ENCODE measurements around the gene MRPL20. TPM values are rescaled to one million over a fixed set of nuclear protein-coding genes. Genes with fewer than 3 reads are reported as not detected.
"Not testable (repeated sequence)": the region's sequence is repeated elsewhere in the genome, so short reads cannot be mapped to it uniquely, and the experiment has no call there.

The MRPL20 gene
- total RNA-seq, 1 donor = 85.5 TPM

DNA sequence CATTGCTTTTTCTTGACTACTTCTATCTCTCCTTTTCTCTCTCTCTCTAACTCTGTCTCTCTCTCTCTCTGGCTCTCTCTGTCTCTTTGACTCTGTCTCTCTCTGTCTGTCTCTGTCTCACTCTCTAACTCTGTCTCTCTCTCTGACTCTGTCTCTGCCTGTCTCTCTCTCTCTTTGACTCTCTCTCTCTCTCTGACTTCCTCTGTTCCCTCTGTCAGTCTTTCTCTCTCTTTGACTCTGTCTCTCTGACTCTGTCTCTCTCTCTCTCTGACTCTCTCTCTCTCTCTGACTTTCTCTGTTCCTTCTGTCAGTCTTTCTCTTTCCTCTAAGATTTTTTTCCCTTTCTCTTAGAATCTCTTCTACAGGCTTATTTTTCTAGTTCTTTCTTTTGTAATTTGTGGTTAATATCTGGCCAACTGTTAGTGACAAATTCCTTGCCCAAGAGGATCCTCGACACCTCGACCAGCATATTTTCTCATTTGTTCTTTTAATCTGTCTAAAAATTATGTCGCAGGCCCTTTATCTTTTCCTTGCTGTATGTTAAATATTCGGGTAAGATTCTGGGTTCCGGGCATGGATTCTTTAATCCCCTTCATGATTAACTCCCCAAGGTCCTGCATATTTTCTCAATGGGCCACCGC lies 42.1 kb upstream of the MRPL20 start, which contains the start of gene ATAD3C:
Gene ATAD3C, plus strand, starts transcription at position 591 of the 641 bp plus-strand sequence. CDS start 995 bp downstream, outside the sequence.
- no peak for DNase-seq (ENCODE audit: low read depth)
- no peak within 1 kb of the TSS for H3K4me3 ChIP-seq (ENCODE audit: low read depth, low read length)
- TF ChIP-seq, protein P1, sequence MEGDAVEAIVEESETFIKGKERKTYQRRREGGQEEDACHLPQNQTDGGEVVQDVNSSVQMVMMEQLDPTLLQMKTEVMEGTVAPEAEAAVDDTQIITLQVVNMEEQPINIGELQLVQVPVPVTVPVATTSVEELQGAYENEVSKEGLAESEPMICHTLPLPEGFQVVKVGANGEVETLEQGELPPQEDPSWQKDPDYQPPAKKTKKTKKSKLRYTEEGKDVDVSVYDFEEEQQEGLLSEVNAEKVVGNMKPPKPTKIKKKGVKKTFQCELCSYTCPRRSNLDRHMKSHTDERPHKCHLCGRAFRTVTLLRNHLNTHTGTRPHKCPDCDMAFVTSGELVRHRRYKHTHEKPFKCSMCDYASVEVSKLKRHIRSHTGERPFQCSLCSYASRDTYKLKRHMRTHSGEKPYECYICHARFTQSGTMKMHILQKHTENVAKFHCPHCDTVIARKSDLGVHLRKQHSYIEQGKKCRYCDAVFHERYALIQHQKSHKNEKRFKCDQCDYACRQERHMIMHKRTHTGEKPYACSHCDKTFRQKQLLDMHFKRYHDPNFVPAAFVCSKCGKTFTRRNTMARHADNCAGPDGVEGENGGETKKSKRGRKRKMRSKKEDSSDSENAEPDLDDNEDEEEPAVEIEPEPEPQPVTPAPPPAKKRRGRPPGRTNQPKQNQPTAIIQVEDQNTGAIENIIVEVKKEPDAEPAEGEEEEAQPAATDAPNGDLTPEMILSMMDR (IDR thresholded peaks at IDR 0.05; ENCODE audit: insufficient read depth, low read depth, low read length) = no peak

GRCh38 chr1:1446631-1447030 lies 39.5 kb upstream of the MRPL20 start:
- not testable (repeated sequence) for DNase-seq (ENCODE audit: low read depth); H3K4me3 ChIP-seq (ENCODE audit: low read depth, low read length)

DNA sequence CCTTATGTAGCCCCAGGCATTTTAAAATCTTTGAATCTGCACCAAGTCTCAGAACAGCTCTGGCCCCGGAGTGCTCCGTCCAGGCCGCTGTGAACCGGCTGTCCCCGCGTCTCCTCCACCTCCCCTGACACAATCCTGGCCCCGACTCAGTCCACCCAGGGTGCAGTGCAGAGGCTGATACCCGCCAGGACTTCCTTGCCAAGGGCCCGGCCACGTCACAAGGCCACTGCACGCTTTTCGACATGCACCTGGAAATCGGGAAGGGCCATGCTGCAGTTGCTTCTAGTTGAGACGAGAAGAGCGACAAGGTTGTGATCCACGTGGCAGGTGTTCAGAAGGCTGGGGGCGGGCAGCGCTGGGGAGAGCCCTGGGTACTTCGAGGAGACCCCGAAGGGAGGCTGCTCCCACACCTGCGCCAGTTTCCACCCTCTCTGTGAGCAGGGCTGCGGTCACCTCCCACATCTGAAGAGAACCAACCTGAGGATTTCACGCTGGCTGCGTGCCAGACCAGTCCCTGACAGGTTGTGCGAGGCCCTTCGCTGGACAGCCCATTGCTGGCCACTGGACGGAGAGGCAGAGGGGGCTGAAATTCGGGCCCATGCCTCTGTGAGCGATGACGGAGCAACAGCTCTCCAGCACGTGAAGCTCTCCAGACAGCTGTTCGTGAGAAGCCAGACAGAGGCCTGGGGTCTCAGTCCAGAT lies 35.1 kb upstream of the MRPL20 start:
- TF ChIP-seq, protein P1 (IDR thresholded peaks at IDR 0.05; ENCODE audit: insufficient read depth, low read depth, low read length) = no peak
- H3K4me3 ChIP-seq (ENCODE audit: low read depth, low read length) = no peak overlapping the region
- no peak for DNase-seq (ENCODE audit: low read depth)

- H3K4me3 ChIP-seq (ENCODE audit: low read depth, low read length) = no peak overlapping the region
- TF ChIP-seq, protein P1 (IDR thresholded peaks at IDR 0.05; ENCODE audit: insufficient read depth, low read depth, low read length) = peak; percentile 94
- DNase-seq (ENCODE audit: low read depth) = peak; percentile 36
Measured at GRCh38 chr1:1441002-1441888, 34.2 kb upstream of the MRPL20 start.

GRCh38 chr1:1440262-1441001 lies 33.3 kb upstream of the MRPL20 start:
- H3K4me3 ChIP-seq (ENCODE audit: low read depth, low read length) = no peak overlapping the region
- TF ChIP-seq, protein P1 (IDR thresholded peaks at IDR 0.05; ENCODE audit: insufficient read depth, low read depth, low read length) = no peak
- no peak for DNase-seq (ENCODE audit: low read depth)

DNA sequence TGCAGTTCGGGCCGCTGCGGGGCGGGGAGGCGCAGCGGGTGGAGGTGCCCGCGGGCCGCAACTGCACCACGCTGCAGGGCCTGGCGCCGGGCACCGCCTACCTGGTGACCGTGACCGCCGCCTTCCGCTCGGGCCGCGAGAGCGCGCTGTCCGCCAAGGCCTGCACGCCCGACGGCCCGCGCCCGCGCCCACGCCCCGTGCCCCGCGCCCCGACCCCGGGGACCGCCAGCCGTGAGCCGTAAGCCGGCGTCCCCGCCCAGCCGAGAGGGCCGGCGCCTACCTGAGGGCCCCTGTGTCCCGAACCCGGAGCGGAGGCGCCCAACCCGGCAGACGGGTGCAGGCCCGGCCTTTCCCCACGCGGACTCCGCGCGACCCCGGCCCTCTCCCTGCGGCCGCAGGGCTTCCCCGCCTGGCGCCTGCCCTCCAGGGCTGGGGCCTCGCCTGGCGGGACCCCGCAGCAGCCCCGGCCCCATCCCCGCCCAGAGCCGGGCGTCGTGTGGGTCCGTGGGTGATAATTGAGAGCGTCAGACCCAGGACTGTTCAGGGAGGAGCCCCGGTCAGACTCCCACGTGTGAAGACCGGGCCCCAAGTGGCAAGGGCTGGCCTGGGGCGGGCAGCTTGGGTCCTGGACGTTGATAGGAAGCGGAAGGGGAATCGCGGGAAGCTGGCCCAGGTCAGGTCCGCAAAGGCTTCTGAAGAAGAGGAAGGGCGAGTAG lies 32.6 kb upstream of the MRPL20 start:
- TF ChIP-seq, protein P1 (IDR thresholded peaks at IDR 0.05; ENCODE audit: insufficient read depth, low read depth, low read length) = no peak
- no peak for DNase-seq (ENCODE audit: low read depth)
- H3K4me3 ChIP-seq (ENCODE audit: low read depth, low read length) = no peak overlapping the region
